ENCODE measurements around the gene CACNA1H.
"Not testable (repeated sequence)": the region's sequence is repeated elsewhere in the genome, so short reads cannot be mapped to it uniquely, and the experiment has no call there.

The CACNA1H gene

DNA sequence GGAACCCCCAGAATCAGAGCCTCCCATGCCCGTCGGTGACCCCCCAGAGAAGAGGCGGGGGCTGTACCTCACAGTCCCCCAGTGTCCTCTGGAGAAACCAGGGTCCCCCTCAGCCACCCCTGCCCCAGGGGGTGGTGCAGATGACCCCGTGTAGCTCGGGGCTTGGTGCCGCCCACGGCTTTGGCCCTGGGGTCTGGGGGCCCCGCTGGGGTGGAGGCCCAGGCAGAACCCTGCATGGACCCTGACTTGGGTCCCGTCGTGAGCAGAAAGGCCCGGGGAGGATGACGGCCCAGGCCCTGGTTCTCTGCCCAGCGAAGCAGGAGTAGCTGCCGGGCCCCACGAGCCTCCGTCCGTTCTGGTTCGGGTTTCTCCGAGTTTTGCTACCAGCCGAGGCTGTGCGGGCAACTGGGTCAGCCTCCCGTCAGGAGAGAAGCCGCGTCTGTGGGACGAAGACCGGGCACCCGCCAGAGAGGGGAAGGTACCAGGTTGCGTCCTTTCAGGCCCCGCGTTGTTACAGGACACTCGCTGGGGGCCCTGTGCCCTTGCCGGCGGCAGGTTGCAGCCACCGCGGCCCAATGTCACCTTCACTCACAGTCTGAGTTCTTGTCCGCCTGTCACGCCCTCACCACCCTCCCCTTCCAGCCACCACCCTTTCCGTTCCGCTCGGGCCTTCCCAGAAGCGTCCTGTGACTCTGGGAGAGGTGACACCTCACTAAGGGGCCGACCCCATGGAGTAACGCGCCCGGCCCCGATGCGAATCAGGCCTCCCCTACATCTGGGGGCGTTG, 68.1 kb downstream of the CACNA1H start:
- no peak for DNase-seq (ENCODE audit: low read depth)
- H3K4me3 ChIP-seq (replicated peaks; ENCODE audit: low read depth, low read length): no peak overlapping the region
- TF ChIP-seq, protein P1, sequence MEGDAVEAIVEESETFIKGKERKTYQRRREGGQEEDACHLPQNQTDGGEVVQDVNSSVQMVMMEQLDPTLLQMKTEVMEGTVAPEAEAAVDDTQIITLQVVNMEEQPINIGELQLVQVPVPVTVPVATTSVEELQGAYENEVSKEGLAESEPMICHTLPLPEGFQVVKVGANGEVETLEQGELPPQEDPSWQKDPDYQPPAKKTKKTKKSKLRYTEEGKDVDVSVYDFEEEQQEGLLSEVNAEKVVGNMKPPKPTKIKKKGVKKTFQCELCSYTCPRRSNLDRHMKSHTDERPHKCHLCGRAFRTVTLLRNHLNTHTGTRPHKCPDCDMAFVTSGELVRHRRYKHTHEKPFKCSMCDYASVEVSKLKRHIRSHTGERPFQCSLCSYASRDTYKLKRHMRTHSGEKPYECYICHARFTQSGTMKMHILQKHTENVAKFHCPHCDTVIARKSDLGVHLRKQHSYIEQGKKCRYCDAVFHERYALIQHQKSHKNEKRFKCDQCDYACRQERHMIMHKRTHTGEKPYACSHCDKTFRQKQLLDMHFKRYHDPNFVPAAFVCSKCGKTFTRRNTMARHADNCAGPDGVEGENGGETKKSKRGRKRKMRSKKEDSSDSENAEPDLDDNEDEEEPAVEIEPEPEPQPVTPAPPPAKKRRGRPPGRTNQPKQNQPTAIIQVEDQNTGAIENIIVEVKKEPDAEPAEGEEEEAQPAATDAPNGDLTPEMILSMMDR (IDR thresholded peaks at IDR 0.05; ENCODE audit: low read length, missing control alignments): no peak

DNA sequence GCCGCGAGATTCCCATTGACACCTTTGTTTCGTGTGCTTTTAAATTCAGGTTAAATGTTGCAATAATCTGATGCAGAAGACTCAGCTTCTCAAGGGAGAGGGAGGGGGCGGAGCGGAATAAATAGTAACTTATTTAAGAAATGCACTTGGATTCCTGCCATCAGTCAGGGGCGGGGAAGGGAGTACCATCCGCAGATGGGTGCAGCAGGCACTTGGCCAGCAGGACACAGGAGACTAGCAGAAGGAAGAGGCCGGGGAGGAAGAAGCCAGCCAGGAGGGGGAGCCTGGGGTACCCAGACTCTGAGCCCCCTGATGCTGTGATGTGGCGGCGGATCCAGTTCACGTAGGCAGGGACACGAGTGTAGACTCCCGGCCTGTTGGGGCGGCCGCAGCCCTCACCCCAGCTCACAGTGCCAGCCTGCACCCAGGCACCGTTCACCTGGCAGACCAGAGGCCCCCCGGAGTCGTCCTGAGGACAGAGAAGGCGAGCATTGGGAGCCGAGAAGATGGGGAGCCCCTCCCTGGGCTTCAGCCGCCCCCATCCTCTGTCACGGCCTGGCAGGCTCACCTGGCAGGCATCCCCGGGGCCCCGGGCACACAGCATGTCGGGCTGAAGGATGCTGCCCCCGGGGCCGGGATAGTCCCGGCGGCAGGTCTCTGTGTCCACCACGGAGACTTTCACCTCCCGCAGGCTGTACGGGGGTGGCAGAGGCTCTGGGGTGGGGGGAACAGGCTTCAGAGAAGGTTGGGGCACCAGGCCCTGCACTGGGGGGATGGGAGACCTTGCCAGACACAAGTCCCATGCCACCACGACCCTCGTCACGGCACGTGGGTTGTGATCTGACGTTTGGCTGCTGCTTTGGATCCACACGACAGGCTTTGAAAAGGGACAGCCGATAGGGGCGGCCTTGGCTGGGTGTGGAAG, 69.0 kb downstream of the CACNA1H start:
- no peak for DNase-seq (ENCODE audit: low read depth)
- TF ChIP-seq, protein P1 (IDR thresholded peaks at IDR 0.05; ENCODE audit: low read length, missing control alignments): no peak
- H3K4me3 ChIP-seq (replicated peaks; ENCODE audit: low read depth, low read length): no peak overlapping the region

DNA sequence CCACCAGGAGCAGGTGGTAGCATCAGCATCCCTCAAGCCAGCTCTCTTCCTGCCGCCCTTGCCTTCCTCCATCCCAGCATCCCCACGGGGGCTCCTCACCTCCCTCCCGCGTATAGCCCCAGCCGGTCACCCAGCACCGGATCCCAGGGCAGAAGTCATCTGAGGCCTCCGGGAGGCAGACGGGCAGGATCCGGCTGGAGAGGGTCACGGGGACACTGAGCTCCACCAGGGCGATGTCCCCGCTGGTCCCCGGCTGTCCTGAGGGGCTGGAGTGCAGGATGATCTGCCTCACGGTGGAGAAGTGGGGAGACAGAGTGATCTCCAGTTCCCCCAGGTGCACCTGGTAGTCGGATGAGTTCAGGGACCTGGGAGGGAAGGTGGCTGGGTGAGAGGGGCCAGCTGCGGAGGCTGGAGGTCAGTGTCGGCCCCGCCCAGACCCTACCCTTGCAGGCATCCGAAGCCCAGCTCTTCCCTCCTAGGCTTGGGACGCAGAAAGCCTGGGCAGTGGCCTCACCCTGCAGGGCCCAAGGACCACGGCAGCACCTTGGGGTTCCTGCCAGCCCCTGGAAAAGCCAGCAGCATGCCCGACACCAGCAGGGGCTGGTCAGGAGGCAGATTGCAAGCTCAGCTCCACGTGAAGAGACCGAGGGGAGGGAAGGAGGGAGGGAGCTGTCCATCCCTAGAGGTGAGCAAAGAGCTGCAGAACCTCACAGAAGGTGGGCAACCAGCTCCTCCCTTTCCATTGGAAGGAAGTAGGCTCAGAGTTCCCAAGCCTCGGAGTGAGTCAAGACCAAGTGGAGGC, 69.8 kb downstream of the CACNA1H start:
- TF ChIP-seq, protein P1 (IDR thresholded peaks at IDR 0.05; ENCODE audit: low read length, missing control alignments): no peak
- no peak overlapping the region for H3K4me3 ChIP-seq (replicated peaks; ENCODE audit: low read depth, low read length)
- DNase-seq (ENCODE audit: low read depth): no peak

DNA sequence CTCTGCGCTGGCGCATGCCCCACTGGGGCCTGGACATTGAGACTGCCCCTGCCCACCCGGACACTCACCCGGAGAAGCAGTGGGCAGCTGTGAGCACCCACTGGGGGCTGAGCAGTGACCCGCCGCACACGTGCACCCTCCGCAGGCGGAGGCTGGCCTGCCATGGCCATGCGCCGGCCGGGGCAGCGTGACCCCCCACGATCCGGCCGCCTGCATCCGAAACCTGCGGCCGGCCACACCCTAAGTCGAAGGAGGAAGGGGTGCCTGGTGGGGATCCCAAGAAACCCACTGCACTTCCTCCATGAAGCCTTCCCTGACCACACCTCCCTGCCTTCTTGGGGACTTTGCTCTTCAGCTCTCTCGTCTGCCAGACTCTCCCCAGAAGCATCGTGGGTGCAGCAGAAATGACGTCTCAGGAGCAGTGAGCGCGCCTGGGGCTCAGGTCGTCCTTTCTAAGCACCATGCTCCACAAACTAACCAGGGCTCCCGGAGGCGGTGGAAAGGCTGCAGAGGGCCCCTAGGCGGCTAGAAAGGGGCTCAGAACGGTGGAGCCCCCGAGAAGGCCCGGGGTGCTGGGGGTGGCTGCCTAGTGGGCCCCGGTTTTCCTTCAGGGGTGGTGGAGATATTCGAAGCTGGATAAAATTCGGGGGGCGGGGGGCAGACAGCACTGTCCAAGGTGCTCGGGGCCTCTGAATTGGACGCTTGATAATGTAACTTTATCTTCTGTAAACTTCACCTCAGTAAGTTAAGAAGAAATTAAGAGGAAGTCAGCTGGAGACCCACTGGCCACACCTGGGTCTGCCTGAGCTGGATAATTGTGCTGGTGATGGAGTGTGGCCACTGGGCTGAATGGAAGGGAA, 70.7 kb downstream of the CACNA1H start:
- H3K4me3 ChIP-seq (replicated peaks; ENCODE audit: low read depth, low read length): no peak overlapping the region
- no peak for DNase-seq (ENCODE audit: low read depth)
- TF ChIP-seq, protein P1 (IDR thresholded peaks at IDR 0.05; ENCODE audit: low read length, missing control alignments): no peak

- no peak overlapping the region for H3K4me3 ChIP-seq (replicated peaks; ENCODE audit: low read depth, low read length)
- TF ChIP-seq, protein P1 (IDR thresholded peaks at IDR 0.05; ENCODE audit: low read length, missing control alignments): no peak
- no peak for DNase-seq (ENCODE audit: low read depth)
Measured at GRCh38 chr16:1224558-1224957, 71.7 kb downstream of the CACNA1H start.

DNA sequence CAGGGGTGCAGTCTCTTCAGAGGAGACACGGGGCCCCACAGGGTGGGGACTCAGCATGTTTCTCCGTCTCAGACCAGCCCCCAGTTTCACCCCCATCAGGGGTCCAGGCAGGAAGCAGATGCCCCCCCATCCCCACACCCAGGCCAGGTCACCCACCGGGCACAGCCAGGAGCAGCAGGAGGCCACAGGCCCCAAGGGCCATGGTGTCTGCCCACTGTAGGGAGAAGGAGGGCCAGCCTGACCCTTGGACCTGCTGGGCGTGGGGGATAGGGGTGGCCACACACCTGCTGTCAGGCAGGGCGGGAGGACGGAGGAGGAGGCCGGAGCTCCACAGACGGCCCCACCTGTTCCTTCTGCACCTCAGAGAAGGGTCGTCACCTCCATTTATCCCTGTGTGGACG, 72.1 kb downstream of the CACNA1H start, which contains the start of gene TPSG1:
TSS of gene TPSG1 (minus strand) at position 218 of the 401 bp plus-strand sequence. CDS start at position 202, 16 bp downstream.
- no peak within 1 kb of the TSS for H3K4me3 ChIP-seq (replicated peaks; ENCODE audit: low read depth, low read length)
- TF ChIP-seq, protein P1 (IDR thresholded peaks at IDR 0.05; ENCODE audit: low read length, missing control alignments): no peak
- no peak for DNase-seq (ENCODE audit: low read depth)

GRCh38 chr16:1225728-1226311, 72.9 kb downstream of the CACNA1H start:
- not testable (repeated sequence) for DNase-seq (ENCODE audit: low read depth)

GRCh38 chr16:1226692-1227091, 73.8 kb downstream of the CACNA1H start:
- not testable (repeated sequence) for DNase-seq (ENCODE audit: low read depth); H3K4me3 ChIP-seq (replicated peaks; ENCODE audit: low read depth, low read length)

More at GRCh38 chr16:1225728-1226311, 72.9 kb downstream of the CACNA1H start:
- H3K4me3 ChIP-seq (replicated peaks; ENCODE audit: low read depth, low read length): not testable (repeated sequence)

GRCh38 chr16:1228227-1228626, 75.3 kb downstream of the CACNA1H start:
- H3K4me3 ChIP-seq (replicated peaks; ENCODE audit: low read depth, low read length); DNase-seq (ENCODE audit: low read depth): not testable (repeated sequence)
